GM18951 (cell line): ENCODE measurements around the gene PAK1.
A peak's percentile ranks its signal among the peaks of the same experiment; 100 is the strongest.

Source experiments
- POLR2A ChIP-seq: IDR thresholded peaks from 4 replicates; pipeline ENCODE4 v1.6.1; 2011; ENCODE audit warnings: mild to moderate bottlenecking; ENCODE audit not compliant: insufficient read length, insufficient read depth; ENCODE audit errors: extremely low read depth
- in situ Hi-C: fragments of 300-500 bp; cut with MboI; formaldehyde crosslinking; loops from one replicate; pipeline ENCODE4 v1.12.0; 2022; ENCODE audit warnings: low sequenced_read_pairs, mixed read lengths, inconsistent platforms; ENCODE audit not compliant: unreplicated experiment

Gene PAK1

GRCh38 chr11:77473801-77474683 is at the start of gene PAK1:
PAK1 (minus strand) TSS chr11:77474094; CDS start chr11:77392520, 81,574 bp downstream.
- peak; percentile 35 for TF ChIP-seq POLR2A
- in situ Hi-C loops = no loop called here

- in situ Hi-C loops = no loop called here
- no peak for TF ChIP-seq POLR2A
These were observed 48.3 kb upstream of the PAK1 start for GRCh38 chr11:77522215-77522614.

GRCh38 chr11:77519847-77520246 is 46.0 kb upstream of the PAK1 start:
- TF ChIP-seq POLR2A = no peak
- in situ Hi-C loops = no loop called here

- in situ Hi-C loops = no loop called here
- TF ChIP-seq POLR2A = no peak
These were observed 44.6 kb upstream of the PAK1 start for GRCh38 chr11:77518471-77518870.

GRCh38 chr11:77517753-77518152 is 43.9 kb upstream of the PAK1 start:
- no peak for TF ChIP-seq POLR2A
- in situ Hi-C loops = no loop called here

- TF ChIP-seq POLR2A = no peak
- in situ Hi-C loops = no loop called here
These were observed 43.3 kb upstream of the PAK1 start for GRCh38 chr11:77517226-77517625.

- no peak for TF ChIP-seq POLR2A
- in situ Hi-C loops = no loop called here
These were observed 41.6 kb upstream of the PAK1 start for GRCh38 chr11:77515483-77515882.

- in situ Hi-C loops = no loop called here
- TF ChIP-seq POLR2A = no peak
These were observed 41.2 kb upstream of the PAK1 start for GRCh38 chr11:77515063-77515462.

GRCh38 chr11:77512092-77512491 is 38.2 kb upstream of the PAK1 start:
- no peak for TF ChIP-seq POLR2A
- in situ Hi-C loops = no loop called here

- in situ Hi-C loops = no loop called here
- TF ChIP-seq POLR2A = no peak
These were observed 37.0 kb upstream of the PAK1 start for GRCh38 chr11:77510851-77511250.

GRCh38 chr11:77510095-77510494 is 36.2 kb upstream of the PAK1 start:
- TF ChIP-seq POLR2A = no peak
- in situ Hi-C loops = no loop called here

- no peak for TF ChIP-seq POLR2A
- in situ Hi-C loops = no loop called here
These were observed 34.1 kb upstream of the PAK1 start for GRCh38 chr11:77508019-77508418.

GRCh38 chr11:77506857-77507256 is 33.0 kb upstream of the PAK1 start:
- in situ Hi-C loops = no loop called here
- no peak for TF ChIP-seq POLR2A

GRCh38 chr11:77505956-77506355 is 32.1 kb upstream of the PAK1 start:
- TF ChIP-seq POLR2A = no peak
- in situ Hi-C loops = no loop called here
